OCI-M2 (cell line): ENCODE data around the gene ANK2.
"Not testable (repeated sequence)": the region's sequence is repeated elsewhere in the genome, so short reads cannot be mapped to it uniquely, and the experiment has no call there.

Source experiments
- DNase-seq: peaks from one replicate; lab custom pipeline; 2025; ENCODE audit not compliant: unreplicated experiment; lab: John Stamatoyannopoulos, UW

The ANK2 gene

DNA sequence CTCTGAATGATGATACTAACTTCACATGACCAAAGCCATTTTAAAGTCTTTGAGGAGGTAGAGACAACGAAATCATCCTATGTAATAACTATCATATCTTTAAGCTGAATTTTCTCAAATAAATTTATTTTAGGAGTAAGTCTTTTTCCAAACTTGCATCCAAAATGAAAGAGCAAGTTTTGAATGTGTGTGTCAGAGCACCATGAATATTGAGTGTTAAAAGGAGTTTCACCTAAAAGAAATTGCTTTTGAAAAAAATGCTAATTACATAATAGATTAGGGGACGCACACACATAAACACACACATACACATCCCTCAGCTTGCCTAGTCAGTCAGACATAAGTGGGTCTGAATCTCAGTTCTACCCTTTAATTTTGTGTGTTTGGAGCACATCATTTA lies 1.9 kb downstream of the ANK2 start:
- DNase-seq = no peak

DNA sequence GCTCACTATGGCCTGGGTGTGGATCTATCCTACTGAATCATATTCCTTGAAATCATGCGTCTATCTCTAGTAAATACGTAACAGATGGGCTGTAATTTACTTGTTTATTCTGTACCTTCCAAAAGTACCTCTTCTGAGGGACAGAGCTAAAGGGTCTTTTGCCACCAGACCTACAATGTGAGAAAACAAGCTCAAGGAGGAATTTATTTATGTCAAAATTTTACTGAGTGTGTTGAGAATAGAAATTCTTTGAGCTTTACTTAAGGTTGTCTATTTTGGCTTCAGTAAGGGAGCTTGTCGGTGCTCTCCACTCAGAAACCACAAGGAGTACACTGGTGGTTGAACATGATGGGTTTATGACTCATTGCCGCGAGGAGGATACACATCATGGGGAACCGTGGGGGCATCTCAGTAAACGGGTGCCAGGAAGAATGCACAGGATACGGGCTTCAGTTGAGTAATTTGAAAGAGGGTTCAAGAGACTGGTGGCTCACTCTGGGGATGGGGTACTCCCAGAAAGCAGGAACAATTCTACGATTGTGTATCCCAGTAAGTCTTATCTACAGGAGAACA lies 3.0 kb downstream of the ANK2 start:
- no peak for DNase-seq

DNA sequence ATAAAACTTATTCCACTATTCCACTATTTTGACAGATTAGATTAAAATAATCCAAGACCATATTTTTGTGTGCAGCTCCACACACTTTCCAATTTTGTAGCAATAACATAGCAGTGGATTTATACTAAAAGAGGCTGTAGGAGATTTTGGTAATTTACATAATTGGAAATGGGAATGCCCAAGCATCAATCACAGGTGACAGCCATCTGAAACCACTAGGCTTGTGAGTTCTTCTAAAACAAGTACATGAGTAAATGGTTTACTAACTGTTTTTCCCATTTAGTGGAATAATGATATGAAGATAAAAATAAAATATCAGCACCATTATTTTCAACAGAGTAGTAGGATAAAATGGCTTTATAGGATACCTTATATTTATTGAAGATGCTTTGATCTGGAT lies 4.4 kb downstream of the ANK2 start:
- DNase-seq = no peak

DNA sequence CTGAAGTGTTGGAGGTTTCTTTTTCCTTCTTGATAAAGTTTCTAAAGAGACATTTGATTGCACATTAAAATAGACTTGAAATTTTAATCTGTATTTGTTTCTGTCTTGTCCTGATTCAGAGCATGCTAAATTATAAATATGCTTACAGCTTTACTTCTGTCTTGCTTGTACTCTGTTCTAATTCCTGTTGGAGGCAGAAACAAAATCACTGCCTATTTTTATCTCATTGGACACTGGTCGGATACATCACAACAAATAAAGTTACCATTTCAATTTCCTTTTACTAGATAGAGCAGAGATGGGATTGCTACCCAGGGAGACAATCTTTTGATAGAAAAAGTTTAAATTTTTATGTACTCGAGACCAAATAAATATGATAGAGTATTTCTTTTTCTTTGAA lies 6.9 kb downstream of the ANK2 start:
- DNase-seq = no peak

DNA sequence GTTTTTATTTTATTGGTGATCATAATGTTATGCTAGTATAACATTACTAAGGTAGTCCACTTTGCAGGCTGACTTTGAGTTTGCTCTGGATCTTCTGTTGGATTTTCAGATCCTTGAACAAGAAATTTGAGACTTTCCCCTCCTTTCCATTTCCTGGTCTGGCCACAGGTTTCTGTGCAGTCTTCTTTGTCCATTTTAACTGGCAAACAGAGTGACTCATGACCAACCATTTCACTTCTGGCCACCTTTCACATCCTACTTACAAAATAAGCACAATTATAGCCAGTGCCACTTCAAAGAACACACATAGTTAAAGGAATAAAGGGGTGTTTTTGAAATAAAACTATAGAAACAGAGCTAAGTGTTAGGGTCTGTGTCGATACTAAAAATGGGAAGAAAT lies 8.4 kb downstream of the ANK2 start:
- no peak for DNase-seq

DNA sequence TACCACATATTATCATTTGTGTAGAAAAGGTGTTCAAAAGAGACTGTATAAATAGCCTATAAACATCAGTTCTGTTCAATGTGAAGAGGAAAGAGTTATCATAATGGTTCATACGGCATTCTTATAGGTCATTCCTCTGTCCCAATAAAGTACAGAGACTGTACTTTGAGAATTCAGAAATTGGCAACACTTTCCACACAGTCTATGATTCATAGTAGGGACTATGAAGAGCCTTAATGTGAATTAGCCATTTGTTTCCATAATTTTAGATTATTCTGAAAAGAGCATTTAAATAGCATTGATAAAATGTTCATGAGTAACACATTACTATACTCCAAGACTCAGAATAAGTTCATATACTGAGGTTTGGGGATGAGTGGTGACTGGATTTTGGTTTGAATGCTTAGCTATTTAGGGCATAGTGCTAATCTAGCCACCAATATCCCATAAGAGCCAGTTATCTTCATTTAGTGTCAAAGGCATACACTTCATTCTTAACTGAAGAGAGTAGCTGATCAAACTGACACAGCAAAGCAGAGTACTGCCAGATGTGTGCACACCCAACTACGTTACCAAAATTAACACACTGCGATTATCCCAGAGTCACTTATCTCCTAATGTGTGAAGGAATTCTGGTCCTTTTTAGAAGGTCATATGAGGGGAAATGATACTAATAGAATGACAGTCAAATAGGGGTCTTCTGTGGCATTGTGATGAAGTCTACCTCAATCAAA lies 10.2 kb downstream of the ANK2 start:
- no peak for DNase-seq

DNA sequence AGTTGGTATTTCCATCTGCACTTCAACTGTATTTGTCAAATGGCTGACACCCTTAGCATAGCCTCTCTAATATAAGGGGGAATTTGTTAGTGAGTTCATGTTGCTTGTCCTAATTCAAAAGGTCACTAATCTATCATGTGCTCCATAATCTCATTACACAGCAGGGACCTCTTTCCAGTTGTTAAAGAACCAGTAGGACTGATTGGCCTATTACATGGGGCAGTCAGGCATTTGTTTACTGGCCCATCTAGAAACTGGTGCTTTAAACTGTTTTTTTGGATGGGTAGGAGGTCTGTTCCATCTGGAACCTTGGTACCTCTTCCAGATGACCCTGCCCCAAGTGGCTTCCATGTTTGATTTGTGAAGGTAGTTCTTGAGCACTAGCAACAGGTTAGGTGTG lies 11.4 kb downstream of the ANK2 start:
- DNase-seq = no peak

DNA sequence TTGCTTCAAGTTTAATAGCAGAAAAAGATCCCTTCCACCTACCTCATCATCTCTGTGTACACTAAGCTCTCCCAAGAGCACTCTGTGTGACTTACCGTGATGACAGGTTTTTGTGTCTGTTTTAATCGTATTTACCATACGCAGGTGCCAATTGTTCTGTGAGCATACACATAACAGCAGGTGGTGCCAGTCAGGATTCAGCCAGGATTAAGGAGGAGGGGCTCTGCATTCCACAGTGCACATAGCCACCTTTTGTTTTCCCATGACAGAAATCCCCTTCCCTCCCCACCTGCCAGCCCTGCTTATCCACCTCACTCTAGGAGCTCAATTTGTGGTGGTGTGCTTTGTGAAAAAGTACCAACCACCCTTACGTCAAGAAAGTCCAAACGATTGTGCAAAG lies 14.8 kb downstream of the ANK2 start:
- no peak for DNase-seq

DNA sequence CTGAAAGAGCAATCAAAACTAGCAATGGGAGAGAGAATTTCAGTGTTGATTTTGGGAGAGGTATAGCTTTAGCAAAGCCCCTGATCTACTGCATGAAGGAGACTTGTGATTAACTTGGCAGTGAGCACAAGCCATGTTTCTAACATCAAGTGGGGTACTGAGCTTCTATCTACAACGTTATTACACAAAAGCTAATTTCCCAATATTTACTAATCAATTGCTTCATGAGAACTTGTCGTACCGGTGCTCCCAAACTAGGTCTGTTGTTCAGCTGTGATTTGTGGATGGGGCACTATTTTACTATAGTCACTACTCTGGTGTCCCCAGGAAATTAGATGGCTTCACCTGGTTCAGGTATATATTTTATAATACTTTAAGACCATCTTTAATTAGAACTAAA lies 16.2 kb downstream of the ANK2 start:
- DNase-seq = no peak

DNA sequence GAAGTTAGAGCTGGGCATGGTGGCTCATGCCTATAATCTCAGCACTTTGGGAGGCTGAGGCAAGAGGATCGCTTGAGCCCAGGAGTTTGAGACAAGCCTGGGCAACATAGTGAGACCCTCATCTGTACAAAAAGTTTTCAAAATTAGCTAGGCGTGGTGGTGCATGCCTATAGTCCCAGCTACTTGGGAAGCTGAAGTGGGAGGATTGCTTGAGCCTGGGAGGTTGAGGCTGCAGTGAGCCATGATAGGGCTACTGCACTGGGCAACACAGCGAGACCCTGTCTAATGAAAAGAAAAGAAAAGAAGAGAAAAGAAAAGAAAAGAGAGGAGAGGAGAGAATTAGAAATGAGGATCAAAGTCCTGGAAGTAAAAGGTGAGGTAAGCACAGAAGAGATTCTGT lies 19.3 kb downstream of the ANK2 start:
- not testable (repeated sequence) for DNase-seq

DNA sequence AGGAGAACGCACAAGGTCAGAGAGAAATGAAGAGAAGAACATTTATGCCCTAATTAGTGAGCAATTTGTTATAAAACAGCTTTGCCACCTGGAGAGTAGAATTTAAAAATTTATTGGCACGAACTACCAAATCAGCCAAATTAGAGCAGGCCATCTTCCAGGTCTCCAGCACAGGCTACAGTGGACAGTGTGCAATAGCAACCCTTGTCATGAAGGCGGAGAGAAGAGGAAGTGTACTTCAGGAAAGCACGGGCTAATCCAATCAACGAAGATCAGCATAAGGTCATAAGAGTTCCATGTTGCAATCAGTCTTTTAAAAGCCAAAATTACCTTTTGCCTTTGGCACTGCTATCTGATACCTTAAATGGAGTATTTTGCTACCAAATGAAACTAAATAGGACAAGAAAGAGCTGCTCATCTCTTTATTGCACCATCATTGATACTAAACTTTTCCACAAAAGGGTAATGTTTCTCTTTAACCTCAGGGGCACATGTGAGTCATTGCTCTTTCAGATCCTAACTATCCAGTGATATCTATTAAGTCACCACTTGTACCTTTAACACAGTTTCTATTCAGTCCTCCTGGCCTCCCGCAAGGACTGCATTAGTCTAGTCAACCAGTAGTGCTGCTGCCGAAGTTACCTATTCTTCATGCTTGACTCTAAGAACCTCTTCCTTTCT lies 19.9 kb downstream of the ANK2 start:
- DNase-seq = no peak

DNA sequence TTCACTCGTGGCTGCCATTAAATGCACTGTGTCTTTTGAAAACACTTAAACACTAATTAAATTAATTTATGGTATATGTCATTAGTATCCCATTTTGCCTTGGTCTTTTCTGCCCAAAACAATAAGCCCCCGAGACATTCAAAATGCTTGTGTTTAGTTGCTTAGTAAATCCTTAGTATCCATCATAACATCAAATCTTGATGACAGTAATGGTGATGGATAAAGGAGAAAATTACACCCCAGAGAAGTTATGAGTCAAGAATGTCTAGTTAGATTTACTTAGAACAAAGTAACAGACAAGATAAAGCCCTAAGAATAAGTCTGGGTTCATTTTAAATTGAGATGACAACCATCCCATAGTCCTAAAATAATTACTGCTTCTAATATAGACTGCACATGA lies 21.3 kb downstream of the ANK2 start:
- no peak for DNase-seq

DNA sequence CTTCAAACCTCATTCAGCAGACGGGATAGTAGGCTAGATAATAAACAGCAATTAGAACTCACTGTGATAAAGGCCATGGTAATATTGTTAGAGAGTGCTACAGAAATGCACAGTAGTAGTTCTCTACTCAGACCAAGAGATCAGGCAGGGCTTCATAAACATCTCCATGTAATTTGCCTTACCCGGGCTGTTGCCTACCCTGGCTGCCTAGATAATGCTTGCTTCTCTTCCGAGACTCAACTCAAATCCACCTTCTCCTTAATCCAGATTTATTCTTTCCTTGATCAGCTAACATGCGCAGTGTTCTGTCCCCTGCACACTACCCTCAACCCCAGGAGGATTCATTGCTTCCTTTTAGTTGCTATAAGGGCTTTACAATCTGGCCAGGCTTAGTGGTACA lies 21.8 kb downstream of the ANK2 start:
- DNase-seq = no peak

DNA sequence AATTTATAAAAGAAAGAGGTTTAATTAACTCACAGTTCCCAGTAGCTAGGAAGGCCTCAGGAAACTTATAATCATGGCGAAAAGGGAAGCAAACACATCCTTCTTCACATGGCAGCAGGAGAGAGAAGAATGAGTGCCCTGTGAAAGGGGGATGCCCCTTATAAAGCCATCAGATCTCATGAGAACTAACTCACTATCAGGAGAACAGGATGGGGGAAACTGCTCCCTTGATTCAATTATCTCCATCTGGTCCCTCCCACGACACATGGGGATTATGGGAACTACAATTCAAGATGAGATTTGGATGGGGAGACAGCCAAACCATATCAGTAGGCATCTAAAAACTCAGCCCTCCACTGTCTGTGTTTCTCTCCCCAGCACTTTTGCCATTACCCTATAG lies 22.4 kb downstream of the ANK2 start:
- DNase-seq = no peak

DNA sequence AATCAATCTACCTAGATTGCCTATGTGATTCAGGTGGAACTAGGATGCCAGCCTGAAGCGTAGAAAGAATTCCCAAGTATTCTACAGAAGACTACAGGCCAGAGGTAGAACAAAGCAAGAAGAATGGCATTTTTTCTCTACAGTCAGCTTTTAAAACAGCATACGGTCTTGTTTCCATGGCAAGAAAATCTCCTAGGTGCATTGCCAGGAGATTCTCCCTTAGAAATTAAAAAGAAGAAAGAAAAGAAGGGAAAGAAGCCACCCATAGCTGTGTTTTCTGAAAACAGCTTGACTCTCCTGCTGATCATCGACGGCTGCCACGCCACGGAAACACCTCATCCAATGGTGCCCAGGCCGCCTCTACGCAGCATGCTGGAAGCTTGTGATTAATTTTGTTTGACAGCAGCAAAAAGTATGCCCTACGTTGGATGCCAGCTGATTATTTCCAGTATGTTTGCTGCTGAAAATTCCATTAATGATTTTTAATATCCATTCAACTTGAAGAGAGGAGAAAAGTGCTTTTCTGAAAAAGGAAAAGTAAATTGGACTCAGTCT lies 24.1 kb downstream of the ANK2 start:
- no peak for DNase-seq

DNA sequence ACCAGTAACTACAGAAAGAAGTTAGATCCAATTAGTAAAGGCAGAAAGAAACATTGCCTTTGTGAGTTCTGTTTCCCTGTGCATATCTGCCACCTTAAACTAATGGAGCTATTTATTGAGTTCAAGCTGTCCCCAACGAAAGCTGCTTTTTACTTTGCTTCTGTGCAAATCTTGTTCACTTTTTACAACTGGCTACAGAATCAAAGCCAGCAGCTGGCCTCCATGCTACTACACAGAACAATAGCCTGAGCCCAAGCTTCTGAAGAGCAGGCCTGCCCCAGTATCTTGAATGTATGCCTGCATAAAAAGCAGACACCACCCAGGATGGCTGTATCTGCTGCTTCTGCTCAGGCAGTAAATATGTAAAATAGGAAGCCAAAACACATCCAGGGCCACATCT lies 28.1 kb downstream of the ANK2 start:
- DNase-seq = no peak

DNA sequence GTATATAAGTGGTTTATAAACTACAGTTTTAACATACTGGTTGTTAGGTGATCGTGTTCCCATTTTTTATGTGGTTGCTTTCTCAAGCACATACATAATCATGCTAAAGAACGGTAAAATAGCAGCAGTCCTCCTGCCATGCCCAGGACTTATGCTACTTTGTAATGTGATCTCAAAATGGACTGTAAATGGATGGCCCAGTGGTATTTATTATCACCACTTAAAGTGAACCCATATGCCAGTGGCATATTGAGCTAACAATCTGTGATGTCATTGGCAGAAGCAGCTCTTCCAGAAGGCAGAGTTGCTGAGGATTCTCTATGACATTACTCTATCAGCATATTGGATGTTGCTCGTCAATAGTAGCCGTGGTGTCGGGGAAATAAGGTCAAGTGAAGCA lies 28.6 kb downstream of the ANK2 start:
- no peak for DNase-seq

DNA sequence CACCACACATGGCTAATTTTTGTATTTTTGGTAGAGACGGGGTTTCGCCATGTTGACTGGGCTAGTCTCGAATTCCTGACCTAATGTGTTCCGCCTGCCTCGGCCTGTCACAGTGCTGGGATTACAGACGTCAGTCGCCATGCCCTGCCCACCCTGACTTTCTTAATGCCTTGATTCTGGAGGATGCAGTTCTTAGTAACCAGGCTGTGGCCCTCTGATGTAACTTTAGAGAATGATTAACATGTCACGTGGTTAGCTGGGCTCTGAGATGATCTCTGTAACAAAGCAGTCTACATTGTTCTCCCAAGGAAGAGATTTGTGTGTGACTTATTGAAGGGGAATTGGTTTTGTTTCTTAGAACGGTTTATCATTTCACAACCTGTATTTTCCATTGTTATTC lies 30.6 kb downstream of the ANK2 start:
- no peak for DNase-seq

DNA sequence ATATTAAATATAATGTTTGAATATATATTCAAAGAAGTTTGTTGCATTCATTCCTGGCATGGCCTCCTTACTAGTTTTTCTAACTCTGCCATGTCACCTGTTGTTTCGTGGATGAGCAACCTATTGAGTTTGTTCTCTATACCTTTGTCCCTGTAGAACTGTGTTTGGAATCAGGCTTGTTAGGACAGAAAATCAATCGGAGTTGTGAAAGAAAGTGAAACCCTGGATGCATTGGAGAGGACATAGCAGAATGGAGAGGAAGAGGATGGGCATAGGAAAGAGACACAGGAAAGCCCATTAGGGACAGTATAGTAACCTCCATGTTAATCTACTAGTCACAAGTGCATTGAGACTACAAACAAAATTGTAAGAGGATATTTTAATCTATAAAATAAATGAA lies 31.2 kb downstream of the ANK2 start:
- DNase-seq = no peak

DNA sequence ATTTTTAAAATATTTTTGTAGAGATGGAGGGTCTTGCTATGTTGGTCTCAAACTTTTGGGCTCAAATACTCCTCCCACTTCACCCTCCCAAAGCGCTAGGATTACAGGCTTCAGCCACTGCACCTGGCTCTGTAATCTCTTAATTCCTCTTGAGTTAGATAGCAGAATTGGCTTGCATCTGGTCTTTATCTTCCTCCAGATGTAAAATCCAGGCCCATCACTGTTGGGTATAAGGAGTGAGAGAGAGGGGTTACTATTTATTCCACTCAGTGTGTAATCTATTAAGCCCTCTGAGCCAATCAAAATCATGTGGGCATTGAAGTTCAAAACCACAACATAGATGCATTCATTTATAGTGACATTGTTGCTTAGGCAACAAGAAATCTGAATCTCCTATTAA lies 33.9 kb downstream of the ANK2 start:
- no peak for DNase-seq

DNA sequence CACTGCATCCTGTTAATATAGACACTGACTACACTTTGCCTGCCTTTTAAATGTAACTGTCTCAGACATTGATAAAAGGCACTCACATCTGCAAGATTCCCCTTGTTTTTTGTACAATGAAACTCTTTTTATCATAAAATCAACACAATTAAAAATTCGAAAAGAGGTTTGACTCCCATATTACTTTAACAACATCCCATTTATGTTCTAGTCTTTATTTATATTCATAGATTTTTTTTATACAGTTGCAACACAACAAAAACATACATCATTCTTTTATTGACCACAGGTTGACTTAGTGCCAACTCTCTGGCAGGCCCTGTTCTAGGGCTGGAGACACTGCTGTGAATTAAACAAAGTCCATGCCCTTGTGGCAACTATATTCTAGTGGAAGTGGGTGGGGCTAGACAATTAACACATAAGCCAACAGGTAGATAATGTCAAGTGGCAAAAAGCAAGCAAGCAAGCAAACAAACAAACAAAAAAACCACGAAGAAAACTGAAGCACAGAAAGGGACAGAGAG lies 36.8 kb downstream of the ANK2 start:
- DNase-seq = no peak

DNA sequence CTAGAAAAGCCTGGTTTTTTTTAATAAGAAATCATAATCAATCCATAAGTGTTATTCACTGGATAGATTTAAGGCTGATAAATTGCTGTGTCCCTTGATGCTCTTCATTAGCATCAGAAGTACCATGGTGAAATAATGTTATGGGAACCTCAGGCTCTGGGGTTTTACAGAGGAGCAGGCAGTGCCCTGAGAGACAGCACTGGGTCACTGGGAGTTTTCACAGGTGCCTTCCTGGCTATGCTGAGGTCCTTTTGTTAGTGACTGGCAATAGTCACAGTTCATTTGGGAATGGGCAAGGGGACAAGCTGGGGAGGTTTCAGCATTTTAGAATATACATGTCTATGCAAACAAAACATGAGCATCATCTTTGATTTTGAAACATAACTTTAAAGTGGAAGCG lies 38.6 kb downstream of the ANK2 start:
- DNase-seq = no peak
